ENCODE results near the gene NOS2.

The NOS2 gene

DNA sequence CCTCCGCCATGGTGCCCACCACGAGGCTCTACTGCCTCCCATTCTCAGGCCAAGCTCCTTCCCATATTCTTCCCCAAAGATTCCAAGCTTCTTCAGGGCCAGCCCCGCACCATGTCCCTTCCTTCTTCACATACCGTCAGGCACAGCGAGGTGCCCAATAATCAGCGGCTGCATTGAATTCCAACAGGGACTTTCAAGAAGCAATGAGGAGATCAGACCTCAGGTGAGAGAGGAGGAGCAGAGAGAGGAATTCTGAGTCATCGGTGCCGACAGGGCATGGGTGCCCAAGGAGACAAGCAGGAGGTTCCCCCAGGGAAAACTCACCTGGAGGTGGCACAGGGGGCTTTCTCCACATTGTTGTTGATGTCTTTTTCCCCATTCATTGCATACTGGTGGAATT lies 2.0 kb downstream of the NOS2 start:
- in situ Hi-C loops (cut with MboI; ENCODE audit: low sequenced_read_pairs, unreplicated experiment): loop anchor here (25.0 kb wide), 1 partner anchor 464 kb away; no protein-coding TSS in a partner anchor
- TF ChIP-seq, protein P1, sequence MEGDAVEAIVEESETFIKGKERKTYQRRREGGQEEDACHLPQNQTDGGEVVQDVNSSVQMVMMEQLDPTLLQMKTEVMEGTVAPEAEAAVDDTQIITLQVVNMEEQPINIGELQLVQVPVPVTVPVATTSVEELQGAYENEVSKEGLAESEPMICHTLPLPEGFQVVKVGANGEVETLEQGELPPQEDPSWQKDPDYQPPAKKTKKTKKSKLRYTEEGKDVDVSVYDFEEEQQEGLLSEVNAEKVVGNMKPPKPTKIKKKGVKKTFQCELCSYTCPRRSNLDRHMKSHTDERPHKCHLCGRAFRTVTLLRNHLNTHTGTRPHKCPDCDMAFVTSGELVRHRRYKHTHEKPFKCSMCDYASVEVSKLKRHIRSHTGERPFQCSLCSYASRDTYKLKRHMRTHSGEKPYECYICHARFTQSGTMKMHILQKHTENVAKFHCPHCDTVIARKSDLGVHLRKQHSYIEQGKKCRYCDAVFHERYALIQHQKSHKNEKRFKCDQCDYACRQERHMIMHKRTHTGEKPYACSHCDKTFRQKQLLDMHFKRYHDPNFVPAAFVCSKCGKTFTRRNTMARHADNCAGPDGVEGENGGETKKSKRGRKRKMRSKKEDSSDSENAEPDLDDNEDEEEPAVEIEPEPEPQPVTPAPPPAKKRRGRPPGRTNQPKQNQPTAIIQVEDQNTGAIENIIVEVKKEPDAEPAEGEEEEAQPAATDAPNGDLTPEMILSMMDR (IDR thresholded peaks at IDR 0.05; ENCODE audit: borderline replicate concordance, control extremely low read depth, extremely low read depth, insufficient read depth, missing control alignments): no peak
- DNase-seq (ENCODE audit: low spot score): no peak

DNA sequence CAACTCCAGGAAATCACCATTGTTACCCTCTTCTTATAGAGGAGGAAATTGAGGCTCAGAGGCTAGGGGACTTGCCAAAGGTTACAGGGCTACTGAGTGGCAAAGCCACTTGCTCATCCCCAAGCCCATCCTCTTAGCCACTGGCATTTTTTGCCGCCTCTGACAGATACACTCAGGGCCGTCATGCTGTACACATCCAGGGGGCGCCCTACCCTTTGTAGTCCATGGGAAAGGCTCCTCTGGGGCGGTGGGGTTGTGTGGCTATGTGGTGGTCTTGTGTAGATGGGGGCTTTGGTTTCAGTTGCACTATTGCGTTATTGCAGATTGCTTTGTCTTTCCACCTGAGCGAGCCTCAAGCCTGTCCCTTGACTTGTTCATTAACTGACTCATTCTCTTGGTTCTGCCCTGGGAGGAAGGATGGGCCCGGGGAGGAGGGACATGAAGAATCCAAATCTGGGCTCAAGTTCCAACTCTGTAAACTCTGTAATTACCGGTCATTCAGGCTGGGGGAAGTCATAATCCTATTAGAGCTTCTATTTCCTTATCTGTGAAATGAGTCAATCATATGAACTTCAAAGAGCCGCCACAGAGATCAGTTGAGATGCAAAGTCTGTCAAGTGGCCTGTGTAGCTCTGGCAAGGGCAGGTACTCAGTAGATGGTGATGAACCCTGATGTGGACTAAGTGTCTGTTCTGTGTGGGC lies 2.8 kb downstream of the NOS2 start:
- DNase-seq (ENCODE audit: low spot score): no peak
- in situ Hi-C loops (cut with MboI; ENCODE audit: low sequenced_read_pairs, unreplicated experiment): loop anchor here (25.0 kb wide), 1 partner anchor 465 kb away; no protein-coding TSS in a partner anchor

DNA sequence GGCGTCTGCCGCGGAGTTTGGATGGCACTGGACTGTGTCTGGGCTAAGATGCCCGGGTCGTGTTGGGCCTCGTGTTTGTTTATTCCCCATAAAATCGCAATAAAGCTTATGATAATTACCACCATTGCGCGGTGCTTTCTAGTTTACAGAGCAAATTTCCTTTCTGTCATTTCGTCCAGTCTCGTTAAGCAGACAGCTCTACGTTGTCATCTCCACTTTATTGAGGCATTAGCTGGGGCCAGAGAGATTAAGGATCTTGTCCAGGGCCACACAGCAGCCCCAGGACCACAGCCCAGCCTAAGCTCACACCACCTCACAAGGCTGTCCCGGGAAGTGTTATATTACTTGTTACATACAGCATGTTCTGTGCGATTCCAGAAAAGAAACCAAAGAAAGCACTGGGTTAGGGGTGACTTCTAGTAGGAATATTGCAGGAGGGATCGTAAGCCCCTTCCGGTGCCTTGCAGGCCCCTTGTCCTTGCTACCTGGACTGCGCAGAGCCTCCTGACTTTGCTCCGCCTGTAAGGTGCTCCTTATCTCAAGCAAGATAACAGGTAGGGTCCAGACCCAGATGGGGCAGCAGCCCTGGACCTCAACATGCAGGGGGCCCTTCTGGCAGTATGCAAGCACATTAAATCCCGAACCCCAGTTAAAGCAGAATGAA lies 6.3 kb downstream of the NOS2 start:
- in situ Hi-C loops (cut with MboI; ENCODE audit: low sequenced_read_pairs, unreplicated experiment): loop anchor here (25.0 kb wide), 1 partner anchor 468 kb away; no protein-coding TSS in a partner anchor
- TF ChIP-seq, protein P1 (IDR thresholded peaks at IDR 0.05; ENCODE audit: borderline replicate concordance, control extremely low read depth, extremely low read depth, insufficient read depth, missing control alignments): no peak
- no peak for DNase-seq (ENCODE audit: low spot score)

More for the DNA sequence above, 2.8 kb downstream of the NOS2 start:
- TF ChIP-seq, protein P1 (IDR thresholded peaks at IDR 0.05; ENCODE audit: borderline replicate concordance, control extremely low read depth, extremely low read depth, insufficient read depth, missing control alignments): no peak

DNA sequence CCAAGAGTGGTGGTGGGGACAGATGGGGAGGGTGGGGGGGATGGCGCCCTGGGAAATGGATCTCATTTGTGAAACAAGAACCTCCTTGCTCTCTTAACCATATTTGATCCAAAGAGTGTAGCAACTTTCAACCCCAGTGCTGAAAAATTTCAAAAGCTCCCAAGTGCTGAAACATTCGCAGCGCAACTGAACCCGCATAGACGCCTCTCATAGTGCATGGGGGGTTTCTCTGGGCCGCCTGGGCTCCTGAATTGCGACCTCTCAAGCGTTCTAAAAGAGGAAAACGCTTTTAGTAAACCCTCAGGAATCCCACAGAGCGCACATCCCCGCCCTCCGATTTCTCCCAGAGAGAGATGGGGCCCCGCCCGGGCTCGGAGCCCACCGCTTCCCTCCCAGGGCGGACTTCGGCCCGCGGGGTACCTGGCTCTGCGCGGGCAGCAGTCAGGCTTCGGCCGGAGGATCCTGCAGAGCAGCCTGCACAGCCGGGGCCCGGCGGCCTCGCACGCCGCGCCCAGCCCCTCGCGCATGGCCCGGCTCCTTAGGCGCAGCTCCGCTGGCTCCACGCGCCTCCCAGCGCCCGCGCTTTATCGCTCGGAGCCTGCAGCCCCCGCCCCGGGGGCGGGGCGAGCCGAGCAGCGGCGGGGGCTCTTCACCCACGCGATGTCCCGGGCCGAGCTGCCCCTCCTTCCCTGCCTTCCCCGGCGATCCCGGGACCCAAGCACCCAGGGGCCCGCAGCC lies 7.0 kb downstream of the NOS2 start:
- in situ Hi-C loops (cut with MboI; ENCODE audit: low sequenced_read_pairs, unreplicated experiment): loop anchor here (25.0 kb wide), 1 partner anchor 469 kb away; no protein-coding TSS in a partner anchor
- no peak for DNase-seq (ENCODE audit: low spot score)
- TF ChIP-seq, protein P1 (IDR thresholded peaks at IDR 0.05; ENCODE audit: borderline replicate concordance, control extremely low read depth, extremely low read depth, insufficient read depth, missing control alignments): no peak

DNA sequence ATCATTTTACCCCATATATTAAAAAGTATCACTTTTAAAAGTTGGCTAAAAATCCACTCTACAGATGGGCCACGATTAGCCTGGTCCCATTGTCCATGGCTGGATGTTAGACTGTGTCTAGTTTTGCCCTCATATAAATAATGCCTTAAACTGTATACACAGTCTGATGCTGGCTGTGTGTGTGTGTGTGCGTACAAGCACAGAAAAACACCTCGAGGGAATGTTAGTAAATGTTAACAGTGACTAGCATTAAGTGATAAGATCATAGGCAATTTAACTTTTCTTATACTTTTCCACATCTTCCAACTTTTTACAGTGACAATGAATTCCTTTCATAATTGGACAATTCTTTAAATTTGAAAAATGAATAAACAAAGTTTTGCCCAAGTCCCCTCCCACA lies 8.2 kb downstream of the NOS2 start:
- in situ Hi-C loops (cut with MboI; ENCODE audit: low sequenced_read_pairs, unreplicated experiment): loop anchor here (25.0 kb wide), 1 partner anchor 470 kb away; no protein-coding TSS in a partner anchor
- DNase-seq (ENCODE audit: low spot score): no peak
- TF ChIP-seq, protein P1 (IDR thresholded peaks at IDR 0.05; ENCODE audit: borderline replicate concordance, control extremely low read depth, extremely low read depth, insufficient read depth, missing control alignments): no peak

DNA sequence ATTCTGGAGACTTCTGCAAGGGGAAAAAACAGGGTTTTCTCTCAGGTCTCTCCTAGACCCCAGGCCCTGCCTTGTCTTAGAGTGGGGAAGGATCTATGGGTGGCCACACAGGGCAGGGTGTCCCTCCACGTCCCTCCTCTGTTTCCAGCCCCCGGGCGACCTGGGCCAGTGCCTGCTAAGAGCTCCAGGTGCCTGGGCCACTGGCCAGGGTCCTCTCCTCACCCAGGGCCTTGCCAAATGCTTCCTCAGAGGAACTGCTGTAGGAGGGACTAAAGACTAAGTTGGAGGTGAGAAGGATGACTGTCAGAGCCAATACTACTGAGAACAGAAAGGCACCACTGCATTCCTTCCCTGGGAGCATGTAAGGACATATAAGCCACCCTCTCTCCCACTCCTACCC lies 11.4 kb downstream of the NOS2 start:
- TF ChIP-seq, protein P1 (IDR thresholded peaks at IDR 0.05; ENCODE audit: borderline replicate concordance, control extremely low read depth, extremely low read depth, insufficient read depth, missing control alignments): no peak
- in situ Hi-C loops (cut with MboI; ENCODE audit: low sequenced_read_pairs, unreplicated experiment): loop anchor here (25.0 kb wide), 1 partner anchor 473 kb away; no protein-coding TSS in a partner anchor

More for the DNA sequence above, 11.4 kb downstream of the NOS2 start:
- DNase-seq (ENCODE audit: low spot score): no peak
